ENCODE data around the gene FAM81B.

FAM81B gene

GRCh38 chr5:95417971-95418370 lies 26.8 kb downstream of the FAM81B start:
- ChIA-PET CTCF (no interaction called here), POLR2A (no interaction called here)
- H3K4me3 ChIP-seq (ENCODE audit: low read depth, low read length): no peak overlapping the region
- TF ChIP-seq CTCF (IDR thresholded peaks at IDR 0.05; ENCODE audit: insufficient read depth, low read length, missing control alignments): no peak
- no peak for DNase-seq (ENCODE audit: low read depth, low spot score)

GRCh38 chr5:95422838-95423237 lies 31.7 kb downstream of the FAM81B start:
- ChIA-PET CTCF (no interaction called here), POLR2A (no interaction called here)
- no peak for TF ChIP-seq CTCF (IDR thresholded peaks at IDR 0.05; ENCODE audit: insufficient read depth, low read length, missing control alignments)
- H3K4me3 ChIP-seq (ENCODE audit: low read depth, low read length): no peak overlapping the region
- DNase-seq (ENCODE audit: low read depth, low spot score): no peak

DNA sequence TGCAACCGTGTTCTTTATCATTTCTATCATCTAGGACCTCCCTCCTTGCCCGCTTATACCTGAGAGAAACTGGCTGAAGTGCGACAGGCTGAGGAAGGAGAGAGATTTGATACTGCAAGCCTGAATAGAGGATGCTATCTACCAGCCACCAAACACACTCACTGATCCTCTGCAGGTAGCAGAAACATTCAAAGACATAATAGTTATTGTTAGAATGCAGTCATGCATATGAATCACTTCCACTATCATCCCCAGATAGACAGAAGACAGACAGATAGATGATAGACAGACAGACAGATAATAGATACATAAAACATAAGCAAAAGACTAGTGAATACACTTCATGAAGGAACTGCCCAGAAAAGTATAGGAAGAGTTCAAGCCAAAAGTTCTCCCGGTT lies 32.9 kb downstream of the FAM81B start:
- ChIA-PET CTCF (no interaction called here), POLR2A (no interaction called here)
- DNase-seq (ENCODE audit: low read depth, low spot score): no peak
- no peak for TF ChIP-seq CTCF (IDR thresholded peaks at IDR 0.05; ENCODE audit: insufficient read depth, low read length, missing control alignments)
- no peak overlapping the region for H3K4me3 ChIP-seq (ENCODE audit: low read depth, low read length)

DNA sequence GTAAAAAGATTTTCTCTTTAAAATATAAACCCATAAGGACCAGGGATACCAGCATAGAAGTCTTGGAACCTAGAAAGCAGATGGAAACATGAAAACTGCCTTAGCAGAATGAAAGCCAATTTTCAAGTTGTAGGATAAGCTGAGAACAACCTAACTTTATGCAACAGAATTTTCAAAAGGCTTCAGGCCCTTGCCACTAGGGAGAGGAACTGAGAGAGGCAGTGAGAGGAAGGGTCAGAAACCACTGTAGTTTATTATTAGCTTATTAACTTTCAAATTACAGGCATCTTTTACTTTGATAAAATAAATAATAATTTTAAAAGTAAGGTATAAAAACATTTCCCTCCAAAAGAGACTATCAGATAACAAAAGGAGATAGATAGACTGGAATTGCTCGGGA lies 33.4 kb downstream of the FAM81B start:
- H3K4me3 ChIP-seq (ENCODE audit: low read depth, low read length): no peak overlapping the region
- DNase-seq (ENCODE audit: low read depth, low spot score): no peak
- ChIA-PET CTCF (no interaction called here), POLR2A (no interaction called here)
- TF ChIP-seq CTCF (IDR thresholded peaks at IDR 0.05; ENCODE audit: insufficient read depth, low read length, missing control alignments): no peak

DNA sequence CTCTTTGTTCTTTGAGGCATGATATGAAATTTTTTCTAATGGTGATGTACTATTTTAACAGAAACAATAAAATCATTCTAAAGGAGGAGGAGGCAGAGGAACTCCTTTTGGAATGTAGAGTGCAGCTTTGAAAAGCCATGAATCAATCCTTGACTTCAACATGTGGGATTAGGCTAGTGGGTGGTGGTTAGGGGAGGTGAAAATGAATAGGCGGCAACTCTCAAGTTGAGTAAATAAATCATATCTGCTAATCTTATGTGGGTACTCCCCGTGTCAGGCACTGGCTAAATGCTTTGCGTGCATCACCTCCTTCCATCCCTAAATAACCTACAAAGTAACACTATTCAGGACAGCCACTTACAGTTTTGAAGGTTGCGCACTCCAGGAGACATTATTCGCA lies 35.1 kb downstream of the FAM81B start:
- ChIA-PET CTCF (no interaction called here), POLR2A (no interaction called here)
- H3K4me3 ChIP-seq (ENCODE audit: low read depth, low read length): no peak overlapping the region
- no peak for TF ChIP-seq CTCF (IDR thresholded peaks at IDR 0.05; ENCODE audit: insufficient read depth, low read length, missing control alignments)
- DNase-seq (ENCODE audit: low read depth, low spot score): no peak

DNA sequence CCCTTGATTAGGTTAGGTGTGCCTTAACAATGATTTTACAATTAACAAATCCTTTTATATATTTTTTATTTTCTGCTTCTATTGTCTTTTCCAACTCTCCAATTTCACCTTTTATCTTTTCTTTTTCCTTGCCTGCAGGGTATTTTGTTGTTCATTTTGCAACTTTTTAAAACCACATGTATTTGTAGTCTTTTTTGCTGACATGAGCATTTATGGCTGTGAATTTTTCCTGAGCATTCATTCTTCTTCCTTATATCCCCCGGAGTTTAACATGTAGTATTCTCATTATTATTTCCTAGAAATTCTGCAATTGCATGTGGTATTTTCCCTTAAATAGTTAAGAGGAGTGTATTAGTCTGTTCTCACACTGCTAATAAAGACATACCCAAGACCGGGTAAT lies 41.6 kb downstream of the FAM81B start:
- no peak overlapping the region for H3K4me3 ChIP-seq (ENCODE audit: low read depth, low read length)
- no peak for TF ChIP-seq CTCF (IDR thresholded peaks at IDR 0.05; ENCODE audit: insufficient read depth, low read length, missing control alignments)
- ChIA-PET CTCF (no interaction called here), POLR2A (no interaction called here)
- no peak for DNase-seq (ENCODE audit: low read depth, low spot score)

Data from AG04449 (cell line).